ENCODE measurements around the gene RGS3.

- no peak for TF ChIP-seq ZBTB40 (IDR thresholded peaks at IDR 0.05)
- no peak for TF ChIP-seq ZBTB40 (CRISPR knock-in tag; IDR thresholded peaks at IDR 0.05)
- no peak for TF ChIP-seq POLR2AphosphoS5 (IDR thresholded peaks at IDR 0.05; ENCODE audit: low read depth, low read length)
- TF ChIP-seq ZNF3 (CRISPR knock-in tag; IDR thresholded peaks at IDR 0.05), result no peak
- no peak for TF ChIP-seq CTCF (CRISPR knock-in tag; IDR thresholded peaks at IDR 0.05)
- no peak for TF ChIP-seq NFE2 (CRISPR knock-in tag; IDR thresholded peaks at IDR 0.05)
- TF ChIP-seq HIVEP1 (CRISPR knock-in tag; IDR thresholded peaks at IDR 0.05), result no peak
These were observed 158.5 kb downstream of the RGS3 start for GRCh38 chr9:113621980-113622379.
